Activated CD4-positive, alpha-beta T cell treated with anti-CD3 and anti-CD28 coated beads for 36 hours (primary cell): ENCODE results near the gene WDR88. TPM values are rescaled to one million over a fixed set of nuclear protein-coding genes. Genes with fewer than 3 reads are reported as not detected.
A peak's percentile ranks its signal among the peaks of the same experiment; 100 is the strongest.

Source experiments
- ATAC-seq: fragments of 200-7000 bp; cut with Tn5 transposase; one replicate; pipeline ENCODE4 v1.10.0; 2021; ENCODE audit warnings: mild to moderate bottlenecking, moderate library complexity
- CTCF ChIA-PET: fragments of 350-600 bp; sonication (Branson Sonifier 250); formaldehyde crosslinking; loops from one replicate; lab custom pipeline; 2021; ENCODE audit warnings: antibody characterized with exemption; lab: Charles Lee
- POLR2A ChIA-PET: fragments of 350-600 bp; sonication (Branson Sonifier 250); formaldehyde crosslinking; loops from one replicate; lab custom pipeline; 2021; ENCODE audit warnings: antibody characterized with exemption, inconsistent platforms; lab: Charles Lee
- DNase-seq: peaks from one replicate; pipeline ENCODE4 v3.0.0-alpha.2; 2020
- H3K27ac Mint-ChIP-seq: one replicate; pipeline ENCODE4 v1.8.0; 2021; ENCODE audit warnings: mixed read lengths
- H3K27me3 Mint-ChIP-seq: one replicate; pipeline ENCODE4 v1.8.0; 2021; ENCODE audit warnings: mixed read lengths
- H3K36me3 Mint-ChIP-seq: one replicate; pipeline ENCODE4 v1.8.0; 2021; ENCODE audit warnings: low read depth, mixed read lengths
- H3K4me1 Mint-ChIP-seq: one replicate; pipeline ENCODE4 v1.8.0; 2021; ENCODE audit warnings: mixed read lengths
- H3K4me3 Mint-ChIP-seq: one replicate; pipeline ENCODE4 v1.8.0; 2021; ENCODE audit warnings: mild to moderate bottlenecking, moderate library complexity, mixed read lengths
- H3K9me3 Mint-ChIP-seq: one replicate; pipeline ENCODE4 v1.8.0; 2021; ENCODE audit warnings: low read depth, mixed read lengths
- intact Hi-C, 2 experiments: fragments of 100-400 bp; cut with DNase I in 1 of 2; cut with micrococcal nuclease in 1 of 2; formaldehyde crosslinking; loops; one replicate each; pipeline versions ENCODE4 v1.14.2 to v1.15.1; 2022 to 2024; cut with DNase I, micrococcal nuclease
- total RNA-seq, 2 experiments: library from RNA; stranded (reverse); gene quantifications; one replicate each; pipeline ENCODE4 v1.2.3, GENCODE V29; 2021

Gene WDR88
- total RNA-seq, 2 experiments from 2014 or later: 0.21 TPM; not detected in 1

DNA sequence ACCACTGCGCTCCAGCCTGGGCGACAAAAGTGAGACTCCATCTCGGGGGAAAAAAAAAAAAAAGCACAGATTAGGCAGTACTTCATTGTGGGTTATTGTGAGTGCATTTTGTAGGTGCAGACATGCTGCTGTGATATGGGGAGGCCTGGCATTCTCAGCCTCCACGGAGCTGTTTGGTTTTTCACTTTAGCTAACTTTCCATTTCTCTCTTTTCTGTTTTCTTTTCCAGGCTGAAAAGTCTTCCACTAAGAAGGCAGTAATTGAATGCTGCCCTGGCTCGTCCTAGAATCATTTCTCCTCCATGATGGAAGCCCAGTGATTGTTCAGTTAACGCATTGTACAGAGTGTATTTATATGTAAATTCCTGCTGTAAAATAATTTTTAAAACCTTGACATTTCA, 2.0 kb upstream of the WDR88 start:
- ATAC-seq: no peak
- peak overlapping the region; percentile 19 for H3K27ac Mint-ChIP-seq
- no peak overlapping the region for H3K4me3 Mint-ChIP-seq
- H3K27me3 Mint-ChIP-seq: no peaks in the 10 kb centered on the region
- H3K4me1 Mint-ChIP-seq: peaks cover 10% of the 10 kb centered on the region
- ChIA-PET CTCF (interaction anchor here (1.0 kb wide), 1 partner anchor 30 kb away, joined by 3 read pairs; no protein-coding TSS in a partner anchor), POLR2A (no interaction called here)
- no peaks in the 10 kb centered on the region for H3K9me3 Mint-ChIP-seq
- H3K36me3 Mint-ChIP-seq: peaks cover 17% of the 10 kb centered on the region
- no peak for DNase-seq
- intact Hi-C loops: loop anchor here in 1 of 2 experiments (5.0 kb wide), 1 partner anchor 107 kb away; no protein-coding TSS in a partner anchor

DNA sequence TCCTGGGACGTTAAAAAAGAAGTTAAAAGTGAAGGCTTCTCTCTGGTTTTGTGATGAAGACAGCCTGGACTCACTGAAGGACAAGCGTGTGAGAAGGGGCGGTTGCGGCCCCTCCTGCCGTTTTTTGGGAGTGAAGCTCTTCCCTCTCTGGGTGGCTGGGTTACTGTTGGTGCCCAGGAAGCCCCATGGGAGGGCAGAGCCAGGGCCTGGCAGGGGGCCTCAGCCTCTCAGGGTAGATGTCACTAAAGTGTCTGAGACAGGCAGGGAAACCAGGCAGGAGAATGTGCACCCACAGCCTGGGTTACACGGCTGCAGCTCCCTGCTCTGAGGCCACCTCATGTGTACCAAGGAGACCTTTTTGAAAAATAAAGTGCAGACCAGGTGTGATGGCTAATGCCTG, 1.5 kb upstream of the WDR88 start:
- H3K27me3 Mint-ChIP-seq: no peaks in the 10 kb centered on the region
- POLR2A ChIA-PET: interaction anchor here (0.6 kb wide), 2 partner anchors 47 to 167 kb away, joined by 4 read pairs; no protein-coding TSS in a partner anchor
- H3K27ac Mint-ChIP-seq: no peak overlapping the region
- no peaks in the 10 kb centered on the region for H3K9me3 Mint-ChIP-seq
- intact Hi-C loops: no loop called here
- H3K36me3 Mint-ChIP-seq: peaks cover 15% of the 10 kb centered on the region
- ATAC-seq (no peak), DNase-seq (no peak)
- H3K4me3 Mint-ChIP-seq: no peak overlapping the region
- CTCF ChIA-PET: no interaction called here
- H3K4me1 Mint-ChIP-seq: peaks cover 14% of the 10 kb centered on the region

DNA sequence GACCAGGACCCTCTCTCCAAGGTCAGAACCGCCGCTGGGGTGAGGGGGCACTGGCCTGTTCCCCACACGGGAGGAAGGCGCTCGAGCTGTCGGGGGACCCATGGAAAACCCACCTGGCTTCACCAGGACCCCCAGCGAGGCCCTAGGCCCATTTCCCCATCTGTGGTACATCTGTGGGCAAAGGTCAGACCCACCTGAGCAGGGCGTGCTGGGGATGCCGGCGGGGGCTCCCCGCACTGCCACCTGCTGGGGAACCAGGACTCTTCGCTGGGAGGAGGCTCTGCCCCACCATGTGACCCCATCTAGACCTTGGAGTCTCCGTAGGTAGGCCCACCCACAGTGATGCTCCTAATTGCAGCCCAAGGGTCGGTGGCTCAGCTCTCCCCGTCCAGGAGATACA, 511 bp downstream of the WDR88 start:
- no peaks in the 10 kb centered on the region for H3K9me3 Mint-ChIP-seq
- ATAC-seq (no peak), DNase-seq (peak; percentile 23)
- H3K27me3 Mint-ChIP-seq: no peaks in the 10 kb centered on the region
- H3K4me3 Mint-ChIP-seq: no peak overlapping the region
- H3K27ac Mint-ChIP-seq: no peak overlapping the region
- ChIA-PET CTCF (no interaction called here), POLR2A (no interaction called here)
- intact Hi-C loops: no loop called here
- peaks cover 12% of the 10 kb centered on the region for H3K4me1 Mint-ChIP-seq
- peaks cover 9% of the 10 kb centered on the region for H3K36me3 Mint-ChIP-seq

DNA sequence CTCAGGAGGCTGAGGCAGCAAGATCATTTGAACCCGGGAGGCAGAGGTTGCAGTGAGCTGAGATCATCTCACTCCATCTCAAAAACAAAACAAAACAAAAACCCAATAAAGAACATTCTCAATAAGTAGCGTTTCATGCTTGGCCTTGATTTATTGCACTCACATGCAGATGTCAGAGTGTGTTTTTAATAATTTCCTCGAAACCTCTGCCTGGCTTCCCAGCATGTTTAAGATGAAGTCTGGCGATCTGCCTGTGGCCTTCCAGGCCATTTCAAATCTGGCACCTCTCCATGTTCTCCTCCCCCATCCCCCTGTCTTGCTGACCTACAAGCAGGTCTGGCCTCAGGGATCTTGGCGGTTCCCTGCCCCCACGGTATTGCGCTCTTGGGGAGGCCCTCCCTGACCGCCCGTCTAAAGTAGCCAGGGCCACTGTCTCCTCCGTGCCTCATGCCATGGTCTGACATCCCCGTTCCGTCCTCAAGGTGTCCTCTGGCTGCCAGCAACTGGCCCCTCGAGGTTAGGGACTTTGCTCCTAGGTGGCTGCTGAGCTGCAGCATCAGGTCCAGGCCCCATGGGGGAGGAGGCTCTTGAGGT, 1.6 kb downstream of the WDR88 start:
- ChIA-PET CTCF (interaction anchor here (0.6 to 1.0 kb wide), 2 partner anchors 8 to 44 kb away, joined by 3 read pairs; no protein-coding TSS in a partner anchor), POLR2A (no interaction called here)
- intact Hi-C loops: loop anchor here in 1 of 2 experiments (2.0 kb wide), 1 partner anchor 241 kb away; no protein-coding TSS in a partner anchor

DNA sequence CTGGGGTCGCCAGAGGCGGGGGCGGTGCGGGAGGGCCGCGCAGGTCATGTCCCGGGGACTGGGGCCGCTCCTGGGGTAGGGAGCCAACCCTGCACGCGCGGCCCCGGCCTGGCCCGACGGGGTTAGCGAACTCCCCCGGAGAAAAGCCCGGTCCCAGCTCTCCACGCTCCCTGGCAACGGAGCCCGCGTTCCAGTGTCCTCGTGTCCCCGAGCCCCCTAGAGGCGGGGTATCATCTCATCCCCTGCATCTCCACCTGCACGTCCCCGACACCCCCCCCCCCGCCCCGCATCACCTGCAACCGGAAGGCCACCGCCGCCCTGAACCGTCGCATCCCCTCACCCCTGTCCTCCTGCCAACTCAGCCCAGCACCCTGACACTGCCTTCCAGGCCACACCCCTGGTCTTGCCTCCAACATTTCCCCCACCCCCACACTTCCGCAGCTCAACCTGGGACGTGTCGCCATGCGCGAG, 2.7 kb downstream of the WDR88 start:
- H3K27ac Mint-ChIP-seq: no peak overlapping the region
- H3K4me3 Mint-ChIP-seq: peak overlapping the region; percentile 66
- DNase-seq (peak; percentile 91), ATAC-seq (peak; percentile 96)
- H3K36me3 Mint-ChIP-seq: peaks cover 2% of the 10 kb centered on the region
- H3K9me3 Mint-ChIP-seq: no peaks in the 10 kb centered on the region
- ChIA-PET POLR2A (no interaction called here), CTCF (interaction anchor here (0.6 to 1.4 kb wide), 4 partner anchors 8 to 847 kb away, joined by 3 to 5 read pairs (median 4); partner anchors contain the start of gene SLC7A10)
- H3K27me3 Mint-ChIP-seq: no peaks in the 10 kb centered on the region
- intact Hi-C loops: loop anchor here in 1 of 2 experiments (1.0 to 2.0 kb wide), 2 partner anchors 43 to 240 kb away; no protein-coding TSS in a partner anchor
- H3K4me1 Mint-ChIP-seq: peaks cover 12% of the 10 kb centered on the region

More for the DNA sequence above, 1.6 kb downstream of the WDR88 start:
- Mint-ChIP-seq H3K36me3 (peaks cover 5% of the 10 kb centered on the region), H3K27ac (peak overlapping the region; percentile 67), H3K9me3 (no peaks in the 10 kb centered on the region), H3K4me3 (peak overlapping the region; percentile 66), H3K27me3 (no peaks in the 10 kb centered on the region), H3K4me1 (peaks cover 12% of the 10 kb centered on the region)
- DNase-seq: no peak
- ATAC-seq: no peak

DNA sequence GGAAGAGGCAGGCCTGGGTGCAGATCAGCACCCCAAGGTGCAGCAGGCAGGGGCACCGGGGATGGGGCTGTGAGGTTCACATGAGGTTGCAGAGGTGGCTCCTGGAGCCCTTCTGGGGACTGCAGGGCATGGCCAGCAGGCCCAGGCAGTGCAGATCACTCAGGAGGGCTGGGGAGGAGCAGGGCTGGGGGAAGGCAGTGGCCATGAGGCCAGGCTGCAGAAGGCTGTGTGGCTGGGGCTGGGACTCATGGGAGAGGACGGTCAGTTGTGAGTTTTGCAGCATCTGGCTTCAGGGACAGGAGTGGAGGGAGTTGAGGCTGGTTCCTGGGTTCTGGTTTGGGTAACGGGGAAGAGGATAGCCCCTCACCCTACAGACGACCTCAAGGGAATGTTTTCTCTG, 7.3 kb downstream of the WDR88 start:
- no peaks in the 10 kb centered on the region for H3K9me3 Mint-ChIP-seq
- H3K27ac Mint-ChIP-seq: no peak overlapping the region
- no peak for DNase-seq
- peaks cover 12% of the 10 kb centered on the region for H3K4me1 Mint-ChIP-seq
- no peaks in the 10 kb centered on the region for H3K27me3 Mint-ChIP-seq
- POLR2A ChIA-PET: no interaction called here
- H3K4me3 Mint-ChIP-seq: no peak overlapping the region
- intact Hi-C loops: no loop called here
- no peaks in the 10 kb centered on the region for H3K36me3 Mint-ChIP-seq
- CTCF ChIA-PET: interaction anchor here (0.7 kb wide), 1 partner anchor 38 kb away, joined by 3 read pairs; no protein-coding TSS in a partner anchor
- ATAC-seq: no peak

DNA sequence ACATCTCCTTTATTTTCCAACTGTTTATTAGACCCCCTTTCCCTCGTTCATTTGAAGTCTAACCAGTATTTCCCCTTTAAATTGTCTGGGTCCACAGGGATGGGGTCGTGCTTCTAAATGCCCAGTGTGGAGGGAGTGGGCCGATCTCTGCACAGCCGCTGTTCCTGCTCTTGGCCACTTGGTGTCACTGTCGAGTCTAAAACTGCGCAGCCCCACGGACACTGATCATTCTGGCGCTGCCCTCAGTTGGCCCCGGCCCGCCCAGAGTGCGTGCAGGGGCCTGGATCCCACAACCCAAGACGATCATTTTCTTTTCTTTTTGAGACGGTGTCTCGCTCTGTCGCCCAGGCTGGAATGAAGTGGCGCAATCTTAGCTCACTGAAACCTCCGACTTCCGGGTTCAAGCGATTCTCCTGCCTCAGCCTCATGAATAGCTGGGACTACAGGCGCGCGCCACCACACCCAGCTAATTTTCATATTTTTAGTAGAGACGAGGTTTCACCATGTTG, 12.0 kb downstream of the WDR88 start:
- Mint-ChIP-seq H3K36me3 (no peaks in the 10 kb centered on the region), H3K27ac (no peak overlapping the region), H3K4me1 (peaks cover 4% of the 10 kb centered on the region), H3K4me3 (peak overlapping the region; percentile 1), H3K27me3 (no peaks in the 10 kb centered on the region), H3K9me3 (no peaks in the 10 kb centered on the region)
- ChIA-PET POLR2A (interaction anchor here (0.6 kb wide), 1 partner anchor 33 kb away, joined by 3 read pairs; no protein-coding TSS in a partner anchor), CTCF (interaction anchor here (0.6 to 1.5 kb wide), 16 partner anchors 9 to 260 kb away, joined by 3 to 13 read pairs (median 4); partner anchors contain the start of gene SLC7A10)
- peak; percentile 80 for DNase-seq
- intact Hi-C loops: loop anchor here (1.0 to 10.0 kb wide), 7 partner anchors 33 to 263 kb away; no protein-coding TSS in a partner anchor
- peak; percentile 99 for ATAC-seq

DNA sequence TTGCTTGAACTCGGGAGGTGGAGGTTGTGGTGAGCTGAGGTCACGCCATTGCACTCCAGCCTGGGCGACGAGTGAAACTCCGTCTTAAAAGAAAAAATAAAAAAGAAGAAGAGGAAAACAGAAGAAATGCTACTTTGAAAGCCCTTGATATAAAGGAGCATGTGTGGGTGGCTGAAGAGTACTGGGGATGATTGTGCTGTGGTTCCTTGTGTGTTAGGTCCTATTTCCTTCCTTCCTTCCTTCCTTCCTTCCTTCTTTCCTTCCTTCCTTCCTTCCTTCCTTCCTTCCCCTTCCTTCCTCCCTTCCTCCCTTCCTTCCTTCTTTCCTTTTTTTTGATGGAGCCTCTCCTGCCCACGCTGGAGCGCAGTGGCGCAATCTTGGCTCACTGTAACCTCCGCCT, 14.3 kb downstream of the WDR88 start:
- intact Hi-C loops: loop anchor here in 1 of 2 experiments (10.0 kb wide), 1 partner anchor 259 kb away; no protein-coding TSS in a partner anchor
- Mint-ChIP-seq H3K27me3 (no peaks in the 10 kb centered on the region), H3K4me3 (no peak overlapping the region), H3K4me1 (peaks cover 4% of the 10 kb centered on the region), H3K9me3 (no peaks in the 10 kb centered on the region), H3K36me3 (no peaks in the 10 kb centered on the region), H3K27ac (no peak overlapping the region)
- CTCF ChIA-PET: interaction anchor here (1.4 to 2.9 kb wide), 2 partner anchors 20 to 38 kb away, joined by 3 to 8 read pairs; no protein-coding TSS in a partner anchor
- no peak for ATAC-seq
- no peak for DNase-seq
- POLR2A ChIA-PET: no interaction called here

DNA sequence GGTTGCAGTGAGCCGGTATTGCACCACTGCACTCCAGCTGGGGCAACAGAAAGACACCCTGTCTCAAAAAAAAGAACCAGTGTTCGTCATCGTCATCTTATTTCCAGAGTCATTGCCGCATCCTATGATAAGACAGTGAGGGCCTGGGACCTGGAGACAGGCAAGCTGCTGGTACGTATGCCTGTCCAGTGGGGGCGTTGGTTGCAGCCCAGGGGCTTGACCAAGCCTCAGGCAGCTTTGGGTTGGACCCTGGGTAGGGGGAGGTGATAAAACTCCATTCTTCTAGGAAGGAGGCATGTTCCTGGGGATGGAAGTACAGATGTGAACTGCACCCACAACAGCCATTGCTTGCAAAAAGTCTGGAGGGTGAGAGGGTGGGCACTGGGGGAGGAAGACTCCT, 15.6 kb downstream of the WDR88 start:
- no peak overlapping the region for H3K4me3 Mint-ChIP-seq
- intact Hi-C loops: loop anchor here in 1 of 2 experiments (10.0 kb wide), 1 partner anchor 257 kb away; no protein-coding TSS in a partner anchor
- CTCF ChIA-PET: interaction anchor here (1.6 to 2.9 kb wide), 2 partner anchors 25 to 37 kb away, joined by 4 to 8 read pairs; no protein-coding TSS in a partner anchor

DNA sequence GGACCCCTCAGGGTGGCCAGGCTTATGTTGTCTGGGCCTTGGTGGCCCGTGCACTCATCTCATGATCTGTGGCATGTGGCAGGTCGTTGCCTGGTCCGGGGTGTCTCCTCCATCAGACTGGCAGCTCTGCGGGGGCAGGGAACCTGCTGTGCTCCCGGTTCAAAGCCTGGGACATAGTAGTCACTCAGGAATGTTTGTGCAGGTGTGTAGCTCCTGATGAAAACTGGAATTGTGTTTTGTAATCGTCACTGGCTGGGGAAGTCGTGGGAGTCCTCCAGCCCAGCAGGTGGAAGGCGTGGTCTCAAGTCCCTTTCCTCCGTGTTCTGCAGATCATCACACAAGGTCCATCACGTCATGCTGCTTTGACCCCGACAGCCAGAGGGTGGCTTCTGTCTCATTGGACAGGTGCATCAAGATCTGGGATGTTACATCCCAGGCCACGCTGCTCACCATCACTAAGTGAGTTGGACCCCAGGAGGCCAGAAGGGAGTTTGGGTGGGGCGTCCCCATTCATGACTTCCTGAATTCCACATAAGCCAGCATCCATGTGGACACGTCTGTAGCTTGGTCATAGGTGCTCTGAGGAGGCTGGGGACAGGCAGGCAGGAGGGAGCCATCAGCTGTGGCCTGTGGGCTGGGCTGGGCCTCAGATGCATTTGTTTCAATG, 19.1 kb downstream of the WDR88 start:
- no peak for ATAC-seq
- no peaks in the 10 kb centered on the region for H3K36me3 Mint-ChIP-seq
- POLR2A ChIA-PET: no interaction called here
- no peak overlapping the region for H3K4me3 Mint-ChIP-seq
- no peaks in the 10 kb centered on the region for H3K9me3 Mint-ChIP-seq
- no peaks in the 10 kb centered on the region for H3K4me1 Mint-ChIP-seq
- no peak overlapping the region for H3K27ac Mint-ChIP-seq
- no peaks in the 10 kb centered on the region for H3K27me3 Mint-ChIP-seq
- intact Hi-C loops: no loop called here
- CTCF ChIA-PET: interaction anchor here (1.7 kb wide), 1 partner anchor 33 kb away, joined by 5 read pairs; no protein-coding TSS in a partner anchor
- DNase-seq: no peak

More for the DNA sequence above, 15.6 kb downstream of the WDR88 start:
- Mint-ChIP-seq H3K4me1 (peaks cover 4% of the 10 kb centered on the region), H3K27ac (no peak overlapping the region), H3K27me3 (no peaks in the 10 kb centered on the region), H3K36me3 (no peaks in the 10 kb centered on the region), H3K9me3 (no peaks in the 10 kb centered on the region)
- DNase-seq (no peak), ATAC-seq (no peak)
- POLR2A ChIA-PET: no interaction called here

DNA sequence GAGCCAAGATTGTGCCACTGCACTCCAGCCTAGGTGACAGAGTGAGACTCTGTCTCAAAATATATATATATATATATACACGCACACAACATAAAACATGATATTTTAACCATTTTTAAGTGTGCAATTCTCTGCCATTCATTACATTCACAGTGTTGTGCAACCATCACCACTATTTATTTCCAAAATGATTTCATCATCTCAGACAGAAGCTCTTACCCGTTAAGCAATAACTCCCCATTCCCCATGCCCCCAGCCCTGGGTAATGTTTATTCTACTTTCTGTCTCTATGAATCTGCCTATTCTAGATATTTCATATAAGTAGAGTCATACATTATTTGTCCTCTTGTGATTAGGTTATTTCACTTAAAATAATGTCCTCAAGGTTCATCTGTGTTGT, 20.3 kb downstream of the WDR88 start:
- ChIA-PET CTCF (interaction anchor here (0.6 to 1.8 kb wide), 3 partner anchors 8 to 32 kb away, joined by 3 to 5 read pairs (median 5); no protein-coding TSS in a partner anchor), POLR2A (no interaction called here)
- no peak overlapping the region for H3K4me3 Mint-ChIP-seq

More for the DNA sequence above, 20.3 kb downstream of the WDR88 start:
- H3K9me3 Mint-ChIP-seq: no peaks in the 10 kb centered on the region
- no peaks in the 10 kb centered on the region for H3K4me1 Mint-ChIP-seq
- no peaks in the 10 kb centered on the region for H3K27me3 Mint-ChIP-seq
- DNase-seq (no peak), ATAC-seq (no peak)
- no peak overlapping the region for H3K27ac Mint-ChIP-seq
- H3K36me3 Mint-ChIP-seq: no peaks in the 10 kb centered on the region
- intact Hi-C loops: no loop called here
